NCI-H2171 treated with DMSO at 0.1 percent for 48 hours (cell line): ENCODE data around the gene ILDR1.

Source experiments
- DNase-seq: peaks from one replicate; lab custom pipeline; 2025; lab: John Stamatoyannopoulos, UW

The ILDR1 gene

GRCh38 chr3:122014741-122015140 is 7.3 kb downstream of the ILDR1 start:
- no peak for DNase-seq

GRCh38 chr3:122013448-122013925 is 8.6 kb downstream of the ILDR1 start:
- no peak for DNase-seq

- DNase-seq = no peak
Observed at GRCh38 chr3:122012821-122013220, 9.2 kb downstream of the ILDR1 start.

GRCh38 chr3:122011396-122011795 is 10.7 kb downstream of the ILDR1 start:
- DNase-seq = no peak

- DNase-seq = no peak
Observed at GRCh38 chr3:122010506-122010905, 11.5 kb downstream of the ILDR1 start.

GRCh38 chr3:122008166-122008565 is 13.9 kb downstream of the ILDR1 start:
- DNase-seq = no peak

GRCh38 chr3:122006267-122006666 is 15.8 kb downstream of the ILDR1 start:
- DNase-seq = no peak

GRCh38 chr3:122004991-122005565 is 17.0 kb downstream of the ILDR1 start:
- no peak for DNase-seq

- DNase-seq = no peak
Observed at GRCh38 chr3:122004107-122004506, 17.9 kb downstream of the ILDR1 start.

GRCh38 chr3:122003606-122004005 is 18.4 kb downstream of the ILDR1 start:
- no peak for DNase-seq

GRCh38 chr3:122003112-122003511 is 18.9 kb downstream of the ILDR1 start:
- no peak for DNase-seq

GRCh38 chr3:122002611-122003010 is 19.4 kb downstream of the ILDR1 start:
- DNase-seq = no peak

- no peak for DNase-seq
Observed at GRCh38 chr3:122001892-122002291, 20.2 kb downstream of the ILDR1 start.

GRCh38 chr3:122000936-122001605 is 21.0 kb downstream of the ILDR1 start:
- DNase-seq = no peak

- no peak for DNase-seq
Observed at GRCh38 chr3:121999931-122000330, 22.1 kb downstream of the ILDR1 start.

- DNase-seq = no peak
Observed at GRCh38 chr3:121998611-121999473, 23.2 kb downstream of the ILDR1 start.

- DNase-seq = no peak
Observed at GRCh38 chr3:121998030-121998580, 23.9 kb downstream of the ILDR1 start.

- DNase-seq = no peak
Observed at GRCh38 chr3:121997372-121997771, 24.7 kb downstream of the ILDR1 start.

- DNase-seq = no peak
Observed at GRCh38 chr3:121996441-121996840, 25.6 kb downstream of the ILDR1 start.

GRCh38 chr3:121995161-121996137 is 26.6 kb downstream of the ILDR1 start:
- DNase-seq = peak; percentile 22

GRCh38 chr3:121994551-121994950 is 27.5 kb downstream of the ILDR1 start:
- DNase-seq = no peak
